ENCODE data around the gene ZNF236.

DNA sequence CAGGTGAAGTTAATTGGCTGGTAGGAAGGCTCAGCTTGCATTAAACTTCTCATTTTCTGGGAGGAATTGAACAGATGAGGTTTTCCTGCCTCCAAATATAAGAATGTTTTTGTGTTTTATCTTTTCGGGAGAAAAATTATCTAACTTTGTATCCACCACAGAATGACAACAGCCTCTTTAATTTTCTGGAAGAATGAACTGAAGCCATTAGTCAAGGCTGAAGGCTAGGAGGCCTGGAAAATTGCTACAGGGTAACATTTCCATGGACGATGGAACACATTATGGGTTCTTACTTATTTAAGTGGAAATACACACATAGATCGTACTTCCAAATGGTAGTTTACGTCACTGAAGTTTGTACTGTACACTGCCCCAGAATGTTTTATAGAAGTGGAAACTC is 28.0 kb upstream of the ZNF236 start:
- TF ChIP-seq, protein P1, sequence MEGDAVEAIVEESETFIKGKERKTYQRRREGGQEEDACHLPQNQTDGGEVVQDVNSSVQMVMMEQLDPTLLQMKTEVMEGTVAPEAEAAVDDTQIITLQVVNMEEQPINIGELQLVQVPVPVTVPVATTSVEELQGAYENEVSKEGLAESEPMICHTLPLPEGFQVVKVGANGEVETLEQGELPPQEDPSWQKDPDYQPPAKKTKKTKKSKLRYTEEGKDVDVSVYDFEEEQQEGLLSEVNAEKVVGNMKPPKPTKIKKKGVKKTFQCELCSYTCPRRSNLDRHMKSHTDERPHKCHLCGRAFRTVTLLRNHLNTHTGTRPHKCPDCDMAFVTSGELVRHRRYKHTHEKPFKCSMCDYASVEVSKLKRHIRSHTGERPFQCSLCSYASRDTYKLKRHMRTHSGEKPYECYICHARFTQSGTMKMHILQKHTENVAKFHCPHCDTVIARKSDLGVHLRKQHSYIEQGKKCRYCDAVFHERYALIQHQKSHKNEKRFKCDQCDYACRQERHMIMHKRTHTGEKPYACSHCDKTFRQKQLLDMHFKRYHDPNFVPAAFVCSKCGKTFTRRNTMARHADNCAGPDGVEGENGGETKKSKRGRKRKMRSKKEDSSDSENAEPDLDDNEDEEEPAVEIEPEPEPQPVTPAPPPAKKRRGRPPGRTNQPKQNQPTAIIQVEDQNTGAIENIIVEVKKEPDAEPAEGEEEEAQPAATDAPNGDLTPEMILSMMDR (IDR thresholded peaks at IDR 0.05) = no peak
- no peak for TF ChIP-seq EZH2phosphoT487 (IDR thresholded peaks at IDR 0.05)
- TF ChIP-seq EZH2 (IDR thresholded peaks at IDR 0.05) = no peak

Measured in neural progenitor cell (in vitro differentiated cells).